ENCODE measurements around the gene FHOD1. TPM values are rescaled to one million over a fixed set of nuclear protein-coding genes. Genes with fewer than 3 reads are reported as not detected.

The FHOD1 gene
- total and polyA plus RNA-seq, 8 donors: 68.4 to 300 (median 186) TPM

DNA sequence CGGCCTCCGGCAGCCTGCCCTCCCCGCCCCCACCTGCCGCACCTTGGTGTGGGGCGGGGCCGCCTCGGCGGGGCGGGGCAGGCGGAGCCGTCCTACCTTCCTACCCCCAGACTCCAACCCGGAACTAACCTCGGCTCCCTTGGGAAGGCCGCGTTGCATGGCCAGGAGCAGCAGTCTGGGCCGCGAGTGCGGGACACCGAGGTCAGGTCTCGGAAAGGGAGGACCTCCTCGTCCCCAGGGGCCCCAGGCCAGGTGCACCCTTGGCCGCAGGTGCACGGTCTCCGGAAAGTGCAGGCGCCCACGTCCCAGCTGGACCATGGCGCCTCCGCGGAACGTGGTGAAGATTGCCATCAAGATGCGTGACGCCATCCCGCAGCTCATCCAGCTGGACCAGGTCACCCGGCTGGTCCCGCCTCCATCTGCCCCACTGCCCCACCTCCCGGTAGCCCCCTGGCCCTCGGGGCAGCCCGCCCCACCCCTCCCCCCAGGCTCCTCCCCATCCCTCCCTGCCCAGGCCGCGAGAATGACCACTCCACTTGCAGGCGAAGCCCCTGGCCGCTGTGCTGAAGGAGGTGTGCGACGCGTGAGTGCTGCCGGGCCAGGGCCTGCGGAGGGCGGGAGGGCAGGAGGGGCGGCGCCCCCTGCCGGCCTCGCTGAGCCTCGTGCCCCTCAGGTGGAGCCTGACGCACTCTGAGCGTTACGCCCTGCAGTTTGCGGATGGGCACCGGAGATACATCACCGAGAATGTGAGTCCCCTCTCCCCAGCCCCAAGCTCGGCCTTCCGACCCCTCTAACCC is 48.1 kb downstream of the FHOD1 start, which contains the start of gene ELMO3:
Gene ELMO3, plus strand, starts transcription at position 121 of the 797 bp plus-strand sequence. Its CDS starts 196 bp downstream, at position 317.
- Histone ChIP-seq H3K27ac (peak within 1 kb of the TSS; percentile 61 to 67), H3K36me3 (peaks cover 0 to 98% of the 10 kb centered on the region in 2 donors), H3K9me3 (no peaks in the 10 kb centered on the region), H3K4me3 (peak within 1 kb of the TSS; percentile 27 to 42), H3K27me3 (no peaks in the 10 kb centered on the region), H3K4me1 (peaks cover 3 to 41% of the 10 kb centered on the region in 2 donors)
- ATAC-seq (peak; percentile 92), DNase-seq (peak in 2 of 4 donors; percentile 69 to 87)
- TF ChIP-seq, protein P1, sequence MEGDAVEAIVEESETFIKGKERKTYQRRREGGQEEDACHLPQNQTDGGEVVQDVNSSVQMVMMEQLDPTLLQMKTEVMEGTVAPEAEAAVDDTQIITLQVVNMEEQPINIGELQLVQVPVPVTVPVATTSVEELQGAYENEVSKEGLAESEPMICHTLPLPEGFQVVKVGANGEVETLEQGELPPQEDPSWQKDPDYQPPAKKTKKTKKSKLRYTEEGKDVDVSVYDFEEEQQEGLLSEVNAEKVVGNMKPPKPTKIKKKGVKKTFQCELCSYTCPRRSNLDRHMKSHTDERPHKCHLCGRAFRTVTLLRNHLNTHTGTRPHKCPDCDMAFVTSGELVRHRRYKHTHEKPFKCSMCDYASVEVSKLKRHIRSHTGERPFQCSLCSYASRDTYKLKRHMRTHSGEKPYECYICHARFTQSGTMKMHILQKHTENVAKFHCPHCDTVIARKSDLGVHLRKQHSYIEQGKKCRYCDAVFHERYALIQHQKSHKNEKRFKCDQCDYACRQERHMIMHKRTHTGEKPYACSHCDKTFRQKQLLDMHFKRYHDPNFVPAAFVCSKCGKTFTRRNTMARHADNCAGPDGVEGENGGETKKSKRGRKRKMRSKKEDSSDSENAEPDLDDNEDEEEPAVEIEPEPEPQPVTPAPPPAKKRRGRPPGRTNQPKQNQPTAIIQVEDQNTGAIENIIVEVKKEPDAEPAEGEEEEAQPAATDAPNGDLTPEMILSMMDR (IDR thresholded peaks at IDR 0.05): peak in 1 of 2 donors; percentile 26
- intact Hi-C loops (cut with DNase I): no loop called here

DNA sequence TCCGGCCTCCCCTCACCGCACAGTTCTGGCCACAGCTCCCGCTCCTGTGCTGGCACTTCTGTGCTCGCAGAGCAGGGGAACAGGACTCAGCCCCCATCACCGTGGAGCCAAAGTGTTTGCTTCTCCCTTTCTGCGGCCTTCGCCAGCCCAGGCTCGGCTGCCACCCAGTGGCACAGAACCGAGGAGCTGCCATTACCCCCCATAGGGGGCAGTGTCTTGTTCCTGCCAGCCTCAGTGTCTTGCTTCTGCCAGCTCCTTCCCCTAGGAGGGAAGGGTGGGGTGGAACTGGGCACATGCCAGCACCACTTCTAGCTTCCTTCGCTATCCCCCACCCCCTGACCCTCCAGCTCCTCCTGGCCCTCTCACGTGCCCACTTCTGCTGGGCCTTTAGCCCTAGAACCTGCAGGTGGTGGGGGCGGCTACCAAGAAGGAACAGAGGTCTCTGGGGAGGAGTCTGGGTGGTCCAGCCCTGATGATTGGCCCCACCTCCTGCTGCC is 49.0 kb downstream of the FHOD1 start:
- peak; percentile 73 for ATAC-seq
- peak overlapping the region; percentile 42 to 61 for H3K27ac ChIP-seq

DNA sequence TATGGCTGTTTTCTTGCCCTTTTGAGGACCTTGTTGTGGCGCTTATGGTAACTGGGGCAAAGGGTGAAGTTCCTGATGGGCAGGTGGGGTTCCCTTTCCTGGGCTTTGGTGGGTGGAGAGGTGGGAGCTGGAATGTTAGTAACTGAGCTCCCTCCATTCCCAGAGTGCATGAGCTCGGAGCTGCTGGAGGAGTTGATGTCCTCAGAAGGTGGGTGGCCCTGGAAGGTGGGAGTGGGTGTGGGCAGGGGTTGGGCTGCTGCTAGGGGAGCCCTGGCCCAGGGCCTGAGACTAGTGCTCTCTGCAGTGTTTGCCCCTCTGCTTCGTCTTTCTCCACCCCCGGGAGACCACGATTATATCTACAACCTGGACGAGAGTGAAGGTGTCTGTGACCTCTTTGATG is 49.6 kb downstream of the FHOD1 start:
- Histone ChIP-seq H3K27me3 (no peaks in the 10 kb centered on the region), H3K4me1 (peaks cover 13 to 56% of the 10 kb centered on the region in 2 donors), H3K27ac (peak overlapping the region in 1 of 2 donors; percentile 61), H3K4me3 (no peak overlapping the region), H3K9me3 (no peaks in the 10 kb centered on the region), H3K36me3 (peaks cover 0 to 91% of the 10 kb centered on the region in 2 donors)
- DNase-seq: peak in 1 of 4 donors; percentile 32
- no peak for ATAC-seq
- TF ChIP-seq, protein P1 (IDR thresholded peaks at IDR 0.05): no peak
- intact Hi-C loops (cut with DNase I): no loop called here

More for the DNA sequence above, 49.0 kb downstream of the FHOD1 start:
- H3K4me1 ChIP-seq: peaks cover 7 to 50% of the 10 kb centered on the region in 2 donors
- no peaks in the 10 kb centered on the region for H3K9me3 ChIP-seq
- no peaks in the 10 kb centered on the region for H3K27me3 ChIP-seq
- TF ChIP-seq, protein P1 (IDR thresholded peaks at IDR 0.05): peak; percentile 63 to 65
- H3K36me3 ChIP-seq: peaks cover 0 to 97% of the 10 kb centered on the region in 2 donors
- intact Hi-C loops (cut with DNase I): no loop called here
- DNase-seq: peak in 3 of 4 donors; percentile 68 to 76 (median 70)
- no peak overlapping the region for H3K4me3 ChIP-seq

DNA sequence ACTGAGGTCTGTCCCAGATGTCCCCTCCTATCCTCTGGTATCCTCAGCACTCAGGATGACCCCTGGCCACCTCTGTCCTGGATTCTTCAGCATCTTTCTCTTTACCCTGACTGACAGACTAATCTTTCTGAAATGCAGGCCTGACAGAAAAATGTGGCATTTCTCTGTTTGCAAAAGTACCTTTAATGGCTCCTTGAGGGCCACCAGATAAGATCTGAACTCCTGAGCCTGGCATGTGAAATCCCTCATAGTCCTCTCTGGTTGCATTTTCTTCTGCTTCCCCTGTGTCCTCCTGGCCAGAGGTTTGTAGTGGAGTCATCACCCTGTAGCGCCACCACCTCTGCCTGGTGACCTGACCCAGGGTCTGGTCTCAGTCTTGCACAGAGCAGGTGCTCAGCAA is 50.4 kb downstream of the FHOD1 start:
- intact Hi-C loops (cut with DNase I): no loop called here
- Histone ChIP-seq H3K9me3 (no peaks in the 10 kb centered on the region), H3K27me3 (no peaks in the 10 kb centered on the region), H3K4me3 (no peak overlapping the region), H3K4me1 (peaks cover 15 to 59% of the 10 kb centered on the region in 2 donors), H3K27ac (no peak overlapping the region), H3K36me3 (peaks cover 0 to 83% of the 10 kb centered on the region in 2 donors)
- DNase-seq (no peak), ATAC-seq (no peak)
- TF ChIP-seq, protein P1 (IDR thresholded peaks at IDR 0.05): no peak

DNA sequence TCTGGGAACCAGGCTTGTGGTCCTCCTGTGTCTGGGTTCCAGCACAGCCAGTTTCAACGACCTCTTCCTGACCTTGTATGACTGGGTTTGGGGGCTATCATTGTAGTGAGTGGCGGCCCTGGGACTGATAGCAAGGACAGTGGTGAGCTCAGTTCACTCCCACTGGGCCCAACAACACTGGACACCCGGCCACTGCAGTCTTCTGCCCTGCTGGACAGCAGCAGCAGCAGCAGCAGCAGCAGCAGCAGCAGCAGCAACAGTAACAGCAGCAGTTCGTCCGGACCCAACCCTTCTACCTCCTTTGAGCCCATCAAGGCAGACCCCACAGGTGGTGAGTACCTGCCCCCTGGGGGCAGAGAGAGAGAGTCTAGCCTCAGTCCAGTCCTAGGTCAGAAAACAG is 51.6 kb downstream of the FHOD1 start:
- TF ChIP-seq, protein P1 (IDR thresholded peaks at IDR 0.05): no peak
- Histone ChIP-seq H3K9me3 (no peaks in the 10 kb centered on the region), H3K36me3 (peaks cover 0 to 71% of the 10 kb centered on the region in 2 donors), H3K27ac (no peak overlapping the region), H3K27me3 (no peaks in the 10 kb centered on the region), H3K4me3 (no peak overlapping the region), H3K4me1 (peaks cover 18 to 69% of the 10 kb centered on the region in 2 donors)
- intact Hi-C loops (cut with DNase I): no loop called here
- ATAC-seq (no peak), DNase-seq (peak in 1 of 4 donors; percentile 28)

All from left lung (tissue), 10 donors.